Naive B cell (primary cell): Measurements from ENCODE around the gene CECR2. TPM values are rescaled to one million over a fixed set of nuclear protein-coding genes. Genes with fewer than 3 reads are reported as not detected.
A peak's percentile ranks its signal among the peaks of the same experiment; 100 is the strongest.
"Not testable (repeated sequence)": the region's sequence is repeated elsewhere in the genome, so short reads cannot be mapped to it uniquely, and the experiment has no call there.

Experiments
- ATAC-seq, 2 donors: fragments of 150-1000 bp; cut with Tn5 transposase; 2 replicates each; pipeline ENCODE4 v1.10.0; 2021; ENCODE audit warnings: low read depth in 2 of 2, mild to moderate bottlenecking in 2 of 2, moderate library complexity in 2 of 2
- DNase-seq: peaks from one replicate; pipeline ENCODE4 v3.0.0; 2022
- H3K27ac Mint-ChIP-seq, 6 donors: one replicate each; pipeline ENCODE4 v1.8.0; 2020 to 2022; ENCODE audit warnings: mild to moderate bottlenecking in 6 of 6, mixed read lengths in 6 of 6, moderate library complexity in 5 of 6, inconsistent platforms in 2 of 6
- H3K27me3 Mint-ChIP-seq, 3 donors: one replicate each; pipeline ENCODE4 v1.8.0; 2021 to 2022; ENCODE audit warnings: mixed read lengths in 3 of 3, mild to moderate bottlenecking in 1 of 3
- H3K36me3 Mint-ChIP-seq, 2 donors: one replicate each; pipeline ENCODE4 v1.8.0; 2020 to 2022; ENCODE audit warnings: mixed read lengths in 2 of 2, inconsistent platforms in 1 of 2, mild to moderate bottlenecking in 1 of 2
- H3K4me1 Mint-ChIP-seq, 3 donors: one replicate each; pipeline ENCODE4 v1.8.0; 2020 to 2022; ENCODE audit warnings: mixed read lengths in 3 of 3, inconsistent platforms in 1 of 3, mild to moderate bottlenecking in 1 of 3, moderate library complexity in 1 of 3
- H3K4me3 Mint-ChIP-seq, 8 donors: one replicate each; pipeline ENCODE4 v1.8.0; 2020 to 2022; ENCODE audit warnings: mild to moderate bottlenecking in 8 of 8, mixed read lengths in 8 of 8, moderate library complexity in 8 of 8, inconsistent platforms in 2 of 8
- H3K9me3 Mint-ChIP-seq, 7 donors: one replicate each; pipeline ENCODE4 v1.8.0; 2020 to 2022; ENCODE audit warnings: mixed read lengths in 7 of 7, mild to moderate bottlenecking in 5 of 7, inconsistent platforms in 2 of 7, moderate library complexity in 1 of 7
- polyA plus RNA-seq, 6 donors: library from polyadenylated mRNA; unstranded; fragments of 300-500 nt; fragmentation: Illumina TruSeq; gene quantifications; one replicate each; pipeline ENCODE4 v1.2.3, GENCODE V29; 2021; ENCODE audit warnings: low read depth in 6 of 6

Gene CECR2
- polyA plus RNA-seq, 6 donors from 2014 or later, result 0.04 to 0.62 (median 0.10) TPM; not detected in 2

DNA sequence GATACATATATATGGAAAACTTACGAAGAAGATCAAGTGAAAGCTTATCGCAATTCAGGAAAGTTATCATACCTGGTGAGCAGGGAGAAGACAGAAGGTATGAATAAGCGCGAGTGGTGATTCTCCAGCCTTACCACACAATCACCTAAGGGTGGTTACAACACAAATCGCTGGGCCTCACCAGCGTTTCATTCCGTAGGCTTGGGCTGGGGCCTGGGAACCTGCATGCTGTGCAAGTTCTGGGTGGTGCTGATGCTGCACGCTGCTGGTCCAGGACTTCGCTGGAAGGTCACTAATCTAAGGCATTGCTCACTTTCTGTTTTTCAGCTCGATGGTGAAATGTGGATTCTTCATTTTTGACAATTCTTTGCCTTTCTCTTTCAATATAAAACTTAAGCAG is 117.5 kb downstream of the CECR2 start:
- Mint-ChIP-seq H3K4me1 (peaks cover 0 to 10% (median 4%) of the 10 kb centered on the region in 3 donors), H3K36me3 (no peaks in the 10 kb centered on the region), H3K27ac (no peak overlapping the region), H3K9me3 (no peaks in the 10 kb centered on the region), H3K4me3 (no peak overlapping the region), H3K27me3 (no peaks in the 10 kb centered on the region)
- ATAC-seq (no peak), DNase-seq (no peak)

DNA sequence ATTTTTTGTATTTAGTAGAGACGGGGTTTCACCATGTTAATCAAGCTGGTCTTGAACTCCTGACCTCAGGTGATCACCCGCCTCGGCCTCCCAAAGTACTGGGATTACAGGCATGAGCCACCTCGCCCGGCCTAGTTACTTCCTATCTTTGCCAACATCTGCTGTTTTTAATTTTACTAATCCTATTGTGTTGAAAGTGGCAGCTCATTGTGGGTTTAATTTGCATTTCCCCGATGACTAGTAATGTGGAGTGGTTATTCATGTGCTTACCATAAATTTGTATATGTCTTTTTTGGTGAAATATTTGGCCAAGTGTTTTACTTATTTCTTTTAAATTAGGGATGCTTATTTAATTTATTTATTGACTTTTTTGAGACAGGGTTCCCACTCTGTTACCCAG is 119.8 kb downstream of the CECR2 start:
- H3K27me3 Mint-ChIP-seq, result no peaks in the 10 kb centered on the region

DNA sequence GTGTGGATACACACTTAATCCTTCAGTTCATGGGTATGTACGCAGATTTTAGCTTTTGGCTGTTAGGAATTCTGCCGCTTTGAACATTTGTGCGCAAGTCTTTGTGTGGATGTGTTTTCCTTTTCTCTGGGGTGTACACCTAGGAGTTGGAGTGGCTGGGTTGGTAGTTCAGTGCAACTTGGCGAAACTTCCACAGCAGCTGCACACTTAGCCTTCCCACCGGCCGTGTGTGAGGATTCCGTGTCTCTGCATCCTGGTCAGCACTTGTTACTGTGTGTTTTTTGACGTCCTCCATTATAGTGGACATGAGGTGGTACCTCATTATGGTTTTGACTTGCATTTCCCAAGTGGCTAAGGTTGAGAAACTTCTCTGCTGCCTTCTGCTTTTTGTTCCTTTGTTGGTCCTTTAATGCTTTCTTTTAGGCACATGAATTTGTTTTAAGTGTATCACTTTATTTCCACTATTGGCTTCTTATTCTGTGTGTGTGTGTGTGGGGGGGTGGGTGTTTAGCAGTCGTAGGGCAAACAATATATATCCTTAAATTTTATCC is 121.9 kb downstream of the CECR2 start:
- H3K4me3 Mint-ChIP-seq, result no peak overlapping the region
- DNase-seq, result no peak

More for the DNA sequence above, 119.8 kb downstream of the CECR2 start:
- Mint-ChIP-seq H3K4me1 (peaks cover 0 to 6% (median 2%) of the 10 kb centered on the region in 3 donors), H3K4me3 (no peak overlapping the region), H3K27ac (peak overlapping the region in 1 of 6 donors; percentile 21), H3K9me3 (no peaks in the 10 kb centered on the region), H3K36me3 (no peaks in the 10 kb centered on the region)
- DNase-seq (no peak), ATAC-seq (no peak)

DNA sequence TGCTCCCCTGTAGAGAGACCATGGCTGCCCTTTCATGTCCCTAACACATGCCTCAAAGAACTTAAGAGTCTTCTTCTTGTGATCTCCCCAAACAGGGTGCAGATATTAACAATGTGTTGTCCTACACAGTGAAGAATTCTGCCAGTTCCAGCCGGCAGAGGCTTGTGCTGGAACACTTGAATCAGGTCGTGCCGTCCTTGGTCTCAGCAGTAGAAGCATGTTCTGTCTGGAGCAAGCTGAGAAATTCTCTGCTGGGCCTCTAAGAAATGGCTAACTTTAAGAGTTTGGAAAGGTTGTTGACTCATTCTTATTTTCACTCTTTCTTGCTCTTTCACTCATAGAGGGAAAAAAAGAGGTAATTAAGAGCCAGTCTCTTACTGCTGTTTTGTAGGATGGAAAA is 123.0 kb downstream of the CECR2 start:
- ATAC-seq, result no peak
- no peak for DNase-seq
- H3K27me3 Mint-ChIP-seq, result no peaks in the 10 kb centered on the region
- no peaks in the 10 kb centered on the region for H3K36me3 Mint-ChIP-seq
- no peak overlapping the region for H3K27ac Mint-ChIP-seq
- no peaks in the 10 kb centered on the region for H3K9me3 Mint-ChIP-seq
- no peak overlapping the region for H3K4me3 Mint-ChIP-seq
- H3K4me1 Mint-ChIP-seq, result peaks cover 5 to 7% (median 7%) of the 10 kb centered on the region in 3 donors

More for the DNA sequence above, 121.9 kb downstream of the CECR2 start:
- ATAC-seq, result no peak
- Mint-ChIP-seq H3K9me3 (no peaks in the 10 kb centered on the region), H3K36me3 (no peaks in the 10 kb centered on the region), H3K4me1 (no peaks in the 10 kb centered on the region), H3K27me3 (no peaks in the 10 kb centered on the region), H3K27ac (no peak overlapping the region)

DNA sequence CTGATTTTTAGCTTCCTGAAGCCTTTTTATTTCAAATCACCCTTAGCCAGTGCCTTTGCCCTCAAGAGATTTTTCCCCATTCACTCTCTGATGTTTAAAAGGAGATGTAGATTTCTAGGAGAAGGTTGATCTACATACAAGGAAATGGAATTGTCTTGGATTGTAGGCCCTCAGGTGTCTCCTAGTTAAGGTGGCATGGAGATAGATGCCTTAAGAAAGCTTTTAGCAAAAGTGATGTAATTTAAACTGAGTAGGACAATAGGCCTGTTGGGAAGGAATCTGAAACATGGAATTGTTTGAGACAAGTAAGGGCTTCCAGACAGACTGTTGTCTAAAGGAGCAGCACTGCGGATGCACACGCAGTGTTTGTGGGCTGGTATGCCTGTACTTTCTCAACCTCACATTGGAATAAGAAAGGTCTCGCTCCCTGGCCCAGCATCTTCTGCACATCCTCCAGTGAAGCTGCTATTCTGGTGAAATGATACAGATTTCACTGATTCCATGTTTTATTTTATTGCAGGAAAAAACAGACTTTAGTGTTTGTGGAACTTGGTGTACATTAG is 124.2 kb downstream of the CECR2 start:
- Mint-ChIP-seq H3K27ac (no peak overlapping the region), H3K4me3 (no peak overlapping the region), H3K4me1 (peaks cover 5 to 7% (median 7%) of the 10 kb centered on the region in 3 donors), H3K36me3 (no peaks in the 10 kb centered on the region), H3K27me3 (no peaks in the 10 kb centered on the region), H3K9me3 (no peaks in the 10 kb centered on the region)
- ATAC-seq (no peak), DNase-seq (no peak)

DNA sequence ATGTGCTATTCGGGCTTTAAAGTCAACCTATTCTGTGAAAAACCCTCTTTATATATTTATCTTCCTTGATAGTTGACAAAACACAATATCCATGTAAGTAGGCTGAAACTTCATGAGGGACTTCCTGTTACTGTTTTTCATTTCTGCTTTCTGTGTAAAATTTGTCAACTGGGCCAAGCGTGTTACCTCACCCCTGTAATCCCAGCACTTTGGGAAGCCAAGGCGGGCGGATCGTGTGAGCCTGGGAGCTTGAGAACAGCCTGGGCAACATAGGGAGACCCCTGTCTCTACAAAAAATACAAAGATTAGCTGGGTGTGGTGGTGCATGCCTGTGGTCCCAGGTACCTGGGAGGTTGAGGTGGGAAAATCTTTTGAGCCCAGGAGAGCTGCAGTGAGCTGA is 127.6 kb downstream of the CECR2 start:
- no peak for ATAC-seq
- Mint-ChIP-seq H3K4me3 (peak overlapping the region in 1 of 8 donors; percentile 45), H3K27ac (peak overlapping the region in 3 of 6 donors; percentile 21 to 76 (median 45)), H3K27me3 (no peaks in the 10 kb centered on the region), H3K36me3 (no peaks in the 10 kb centered on the region), H3K9me3 (no peaks in the 10 kb centered on the region), H3K4me1 (peaks cover 5 to 7% (median 7%) of the 10 kb centered on the region in 3 donors)
- DNase-seq, result no peak

DNA sequence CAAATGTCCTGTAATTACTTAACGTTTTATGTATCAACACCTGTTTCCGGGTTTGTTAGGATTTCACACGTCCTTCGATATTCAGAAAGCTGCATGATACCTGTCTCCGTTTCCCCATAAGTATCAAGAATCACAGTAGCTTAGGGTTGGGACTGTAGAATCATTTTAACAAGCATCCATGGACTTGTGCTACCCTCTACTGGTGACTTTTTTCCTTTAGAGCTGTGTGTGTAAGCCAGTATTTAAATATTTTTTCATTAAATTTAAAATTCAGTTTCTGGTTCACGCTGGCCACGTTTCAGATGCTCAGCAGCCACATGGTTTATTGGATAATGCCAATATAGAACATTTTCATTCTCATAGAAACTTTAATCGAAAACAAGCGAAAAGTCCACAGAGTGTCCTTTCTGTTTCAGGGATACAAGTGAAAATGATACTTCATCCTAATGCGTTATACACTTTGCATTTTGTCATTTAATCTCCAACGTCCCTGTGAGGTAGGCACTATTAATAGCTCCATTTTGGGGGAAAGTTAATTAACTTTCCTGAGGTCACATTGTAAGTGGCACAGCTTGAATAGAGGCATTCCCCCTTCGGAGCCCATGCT is 132.5 kb downstream of the CECR2 start:
- DNase-seq (peak; percentile 63), ATAC-seq (peak; percentile 80 to 90)
- H3K27ac Mint-ChIP-seq, result no peak overlapping the region
- peaks cover 2 to 3% (median 3%) of the 10 kb centered on the region in 3 donors for H3K4me1 Mint-ChIP-seq
- no peak overlapping the region for H3K4me3 Mint-ChIP-seq
- H3K9me3 Mint-ChIP-seq, result no peaks in the 10 kb centered on the region
- H3K36me3 Mint-ChIP-seq, result no peaks in the 10 kb centered on the region
- no peaks in the 10 kb centered on the region for H3K27me3 Mint-ChIP-seq

DNA sequence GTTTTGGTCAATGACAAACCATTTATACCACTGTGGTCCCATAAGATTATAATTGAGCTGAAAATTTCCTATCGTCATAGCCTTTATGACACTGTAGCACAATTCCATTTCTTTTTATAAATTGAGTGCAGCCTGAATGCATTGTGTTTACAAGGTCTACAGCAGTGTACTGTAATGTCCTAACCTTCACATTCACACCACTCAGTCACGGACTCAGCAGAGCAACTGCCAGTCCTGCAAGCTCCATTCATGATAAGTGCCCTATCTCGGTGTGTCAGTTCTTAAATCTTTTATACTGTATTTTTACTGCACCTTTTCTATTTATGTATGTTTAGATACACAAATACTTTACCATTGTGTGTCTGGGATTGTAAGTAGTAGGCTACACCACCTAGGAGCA is 138.8 kb downstream of the CECR2 start:
- Mint-ChIP-seq H3K4me3 (no peak overlapping the region), H3K9me3 (no peaks in the 10 kb centered on the region), H3K27ac (no peak overlapping the region), H3K36me3 (no peaks in the 10 kb centered on the region), H3K4me1 (no peaks in the 10 kb centered on the region), H3K27me3 (no peaks in the 10 kb centered on the region)
- ATAC-seq (no peak), DNase-seq (no peak)

DNA sequence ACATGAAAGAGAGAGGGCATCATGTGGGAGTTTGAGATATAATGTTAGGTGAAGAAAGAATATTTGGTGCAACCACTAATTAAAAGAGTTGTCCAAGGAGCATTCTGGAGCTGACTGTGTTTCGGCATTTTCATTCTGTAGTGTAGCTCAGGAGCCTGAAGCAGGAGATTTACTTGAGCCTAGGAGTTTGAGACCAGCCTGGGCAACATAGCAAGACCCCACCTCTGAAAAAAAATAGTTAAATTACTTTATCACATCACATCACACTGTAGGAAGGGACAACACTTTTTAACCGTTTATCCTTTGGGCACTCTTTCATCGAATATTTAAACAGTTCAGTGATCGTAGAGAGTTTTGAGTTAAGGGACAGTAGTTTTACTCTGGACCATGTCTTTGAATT is 143.7 kb downstream of the CECR2 start:
- Mint-ChIP-seq H3K36me3 (no peaks in the 10 kb centered on the region), H3K27ac (no peak overlapping the region), H3K4me1 (no peaks in the 10 kb centered on the region), H3K27me3 (peaks cover 0 to 6% (median 4%) of the 10 kb centered on the region in 3 donors), H3K9me3 (no peaks in the 10 kb centered on the region), H3K4me3 (no peak overlapping the region)
- ATAC-seq (no peak), DNase-seq (no peak)

DNA sequence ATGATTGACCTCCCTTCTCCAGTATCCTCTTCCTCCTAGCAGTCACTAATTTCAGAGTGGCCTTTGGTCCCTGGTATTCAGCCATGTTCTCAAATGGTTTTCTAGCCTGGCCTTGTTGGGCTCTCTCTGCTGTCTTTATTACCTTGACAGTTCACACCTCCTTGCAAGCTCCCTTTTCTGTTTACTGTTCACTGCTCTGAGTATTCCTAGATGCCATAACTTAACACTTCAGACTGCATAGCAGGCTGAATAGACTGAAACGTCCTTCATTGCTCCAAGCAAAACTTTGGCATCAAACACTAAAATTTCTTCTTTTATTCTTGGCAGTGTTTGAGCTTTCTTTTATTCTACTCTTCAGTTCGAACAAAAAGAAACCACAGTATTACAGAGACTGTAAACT is 144.4 kb downstream of the CECR2 start:
- no peak for ATAC-seq
- Mint-ChIP-seq H3K4me1 (no peaks in the 10 kb centered on the region), H3K9me3 (no peaks in the 10 kb centered on the region), H3K4me3 (no peak overlapping the region), H3K27ac (no peak overlapping the region), H3K27me3 (peaks cover 3 to 6% (median 4%) of the 10 kb centered on the region in 3 donors), H3K36me3 (no peaks in the 10 kb centered on the region)
- no peak for DNase-seq

DNA sequence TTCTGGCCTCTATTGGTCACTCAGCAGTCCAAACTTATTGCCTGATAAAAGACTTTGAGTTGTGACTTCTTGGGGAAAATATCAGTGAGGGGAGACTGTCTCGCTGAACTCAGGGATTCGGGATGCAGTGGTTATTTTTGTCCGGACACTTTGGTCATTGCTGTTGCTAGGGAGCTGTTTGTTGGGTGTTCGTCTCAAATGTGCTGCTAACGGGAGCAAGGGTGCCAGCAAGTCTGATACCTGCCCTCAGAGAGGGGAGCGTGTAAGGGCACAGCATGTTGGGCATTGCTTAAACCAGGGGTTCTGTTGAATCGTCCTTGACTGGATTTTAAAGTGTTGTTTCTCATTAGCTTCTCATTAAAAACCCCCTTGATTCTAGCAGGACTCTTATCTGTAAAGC is 144.8 kb downstream of the CECR2 start:
- no peaks in the 10 kb centered on the region for H3K36me3 Mint-ChIP-seq
- H3K4me3 Mint-ChIP-seq, result peak overlapping the region in 1 of 8 donors; percentile 72
- H3K27ac Mint-ChIP-seq, result no peak overlapping the region
- H3K4me1 Mint-ChIP-seq, result no peaks in the 10 kb centered on the region
- no peaks in the 10 kb centered on the region for H3K9me3 Mint-ChIP-seq
- no peak for DNase-seq
- no peak for ATAC-seq
- H3K27me3 Mint-ChIP-seq, result peaks cover 4 to 7% (median 6%) of the 10 kb centered on the region in 3 donors

DNA sequence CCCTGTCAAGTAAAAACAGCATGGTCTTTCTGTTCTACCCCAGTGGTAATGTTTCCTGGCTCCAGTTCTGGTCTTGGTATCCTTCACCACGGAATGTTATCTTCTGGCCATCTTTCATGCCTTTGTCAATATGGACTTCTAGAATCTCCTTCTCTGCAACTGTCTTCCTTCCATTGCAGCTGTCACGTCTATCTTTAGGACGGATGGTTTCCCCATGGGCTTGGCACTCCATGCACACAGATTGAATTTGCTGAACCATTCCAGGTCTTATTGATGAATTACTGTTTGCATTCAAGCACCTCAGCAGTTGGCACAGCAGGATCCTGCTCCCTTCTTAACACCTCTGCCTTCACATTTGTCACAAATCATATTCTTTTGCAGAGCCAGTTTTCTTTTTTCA is 149.1 kb downstream of the CECR2 start:
- Mint-ChIP-seq H3K9me3 (no peaks in the 10 kb centered on the region), H3K36me3 (no peaks in the 10 kb centered on the region), H3K27ac (peak overlapping the region in 2 of 6 donors; percentile 41 to 54), H3K4me1 (no peaks in the 10 kb centered on the region), H3K27me3 (peaks cover 4 to 7% (median 6%) of the 10 kb centered on the region in 3 donors), H3K4me3 (no peak overlapping the region)
- DNase-seq, result no peak
- no peak for ATAC-seq

DNA sequence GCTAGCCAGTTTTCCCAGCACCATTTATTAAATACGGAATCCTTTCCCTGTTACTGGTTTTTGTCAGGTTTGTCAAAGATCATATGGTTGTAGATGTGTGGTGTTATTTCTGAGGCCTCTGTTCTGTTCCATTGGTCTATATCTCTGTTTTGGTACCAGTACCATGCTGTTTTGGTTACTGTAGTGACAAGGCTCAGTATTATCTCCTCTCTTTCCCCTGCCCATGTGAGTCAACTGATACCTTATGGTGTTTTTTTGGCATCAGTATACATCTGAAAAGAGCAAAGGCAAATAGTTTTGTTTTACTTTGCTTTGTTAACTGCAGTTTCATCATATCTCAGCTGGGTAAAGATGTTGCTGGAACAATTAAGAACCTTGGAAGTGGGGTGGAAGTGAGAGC is 152.7 kb downstream of the CECR2 start:
- H3K36me3 Mint-ChIP-seq, H3K4me1 Mint-ChIP-seq, DNase-seq, H3K9me3 Mint-ChIP-seq, H3K4me3 Mint-ChIP-seq, ATAC-seq, H3K27ac Mint-ChIP-seq: not testable (repeated sequence)
- H3K27me3 Mint-ChIP-seq, result peaks cover 10 to 15% (median 11%) of the 10 kb centered on the region in 3 donors

DNA sequence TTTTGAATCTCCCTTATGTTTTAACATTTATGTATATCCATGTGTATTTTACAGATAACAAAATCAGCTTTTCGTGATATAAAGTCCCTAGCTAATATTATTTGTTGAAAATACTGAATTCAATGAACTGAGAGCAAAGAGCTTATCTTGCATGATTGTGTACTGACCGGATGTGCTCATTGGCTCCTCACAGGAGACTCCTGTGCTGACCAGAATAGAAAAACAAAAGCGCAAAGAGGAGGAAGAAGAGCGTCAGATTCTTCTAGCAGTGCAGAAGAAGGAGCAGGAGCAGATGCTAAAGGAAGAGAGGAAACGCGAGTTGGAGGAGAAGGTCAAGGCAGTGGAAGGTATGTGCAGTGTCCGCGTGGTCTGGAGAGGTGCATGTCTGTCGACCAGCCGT is 154.7 kb downstream of the CECR2 start:
- H3K27ac Mint-ChIP-seq, result no peak overlapping the region
- H3K36me3 Mint-ChIP-seq, result peaks cover 4 to 8% of the 10 kb centered on the region in 2 donors
- DNase-seq (no peak), ATAC-seq (no peak)
- H3K27me3 Mint-ChIP-seq, result peaks cover 16 to 23% (median 17%) of the 10 kb centered on the region in 3 donors
- H3K9me3 Mint-ChIP-seq, result no peaks in the 10 kb centered on the region
- peaks cover 3 to 6% (median 5%) of the 10 kb centered on the region in 3 donors for H3K4me1 Mint-ChIP-seq
- H3K4me3 Mint-ChIP-seq, result no peak overlapping the region
